ES-I3 (cell line): ENCODE results near the gene SEPTIN2.
A peak's percentile ranks its signal among the peaks of the same experiment; 100 is the strongest.
"Not testable (repeated sequence)": the region's sequence is repeated elsewhere in the genome, so short reads cannot be mapped to it uniquely, and the experiment has no call there.

Experiments
- H3K36me3 ChIP-seq: 2 replicates; pipeline ENCODE4 v1.6.1; 2013; ENCODE audit warnings: mild to moderate bottlenecking, low read length, control low read depth, moderate library complexity; ENCODE audit not compliant: insufficient read depth
- H3K4me1 ChIP-seq: 2 replicates; pipeline ENCODE4 v1.6.1; 2013; ENCODE audit warnings: mild to moderate bottlenecking, control low read depth, low read length; ENCODE audit not compliant: insufficient read depth
- H3K9ac ChIP-seq: 2 replicates; pipeline ENCODE4 v1.6.1; 2013; ENCODE audit warnings: low read depth, mild to moderate bottlenecking, low read length, moderate library complexity
- H3K9me3 ChIP-seq: 2 replicates; pipeline ENCODE4 v1.6.1; 2013; ENCODE audit warnings: mild to moderate bottlenecking, low read length, moderate library complexity; ENCODE audit not compliant: control insufficient read depth, insufficient read depth

SEPTIN2 gene

DNA sequence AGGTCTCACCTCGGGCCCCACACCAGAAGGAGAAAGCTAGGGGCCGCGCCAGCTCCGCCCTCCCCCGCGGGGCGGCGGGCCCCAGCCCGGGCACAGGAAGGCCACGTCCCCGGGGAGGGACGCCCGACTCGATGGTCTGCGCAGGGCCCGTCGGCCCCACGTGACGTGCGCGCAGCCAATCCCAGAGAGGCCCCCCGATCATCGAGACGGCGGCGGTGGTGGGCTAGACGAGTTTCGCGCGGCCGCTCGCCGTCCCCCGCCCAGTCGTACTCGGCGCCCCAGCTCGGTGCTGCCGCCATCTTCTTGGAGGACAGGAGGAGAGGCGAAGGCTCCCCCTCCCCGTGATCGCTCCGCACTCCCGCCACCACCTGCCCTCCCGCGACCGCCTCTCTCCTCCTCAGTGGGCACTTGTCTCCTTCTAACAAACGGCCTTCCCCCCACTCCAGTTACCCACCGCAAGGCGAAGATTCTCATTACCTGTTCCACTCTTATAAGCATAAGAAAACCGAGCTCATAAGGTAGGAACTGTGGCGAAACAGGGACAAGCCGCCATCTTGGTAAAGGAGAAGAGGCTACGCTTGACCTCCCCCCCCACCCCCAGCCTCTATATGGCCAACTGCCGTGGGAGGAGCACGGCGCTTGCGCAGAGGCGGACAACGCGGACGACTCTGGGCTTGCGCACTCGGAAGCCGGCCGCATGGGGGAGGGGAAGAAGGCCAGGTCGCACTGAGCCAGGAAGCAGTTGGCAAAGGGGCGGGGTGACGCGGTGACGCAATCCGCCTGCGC, 439 bp upstream of the SEPTIN2 start, which contains the start of gene HDLBP:
Gene HDLBP, minus strand, starts transcription at position 580 of the 786 bp plus-strand sequence. CDS start 48,803 bp downstream, outside the sequence.
- Histone ChIP-seq H3K9me3 (no peaks in the 10 kb centered on the region), H3K36me3 (no peaks in the 10 kb centered on the region; the same call in 1 of the 2 replicates), H3K9ac (peak within 1 kb of the TSS; percentile 100), H3K4me1 (peaks cover 31% of the 10 kb centered on the region)

DNA sequence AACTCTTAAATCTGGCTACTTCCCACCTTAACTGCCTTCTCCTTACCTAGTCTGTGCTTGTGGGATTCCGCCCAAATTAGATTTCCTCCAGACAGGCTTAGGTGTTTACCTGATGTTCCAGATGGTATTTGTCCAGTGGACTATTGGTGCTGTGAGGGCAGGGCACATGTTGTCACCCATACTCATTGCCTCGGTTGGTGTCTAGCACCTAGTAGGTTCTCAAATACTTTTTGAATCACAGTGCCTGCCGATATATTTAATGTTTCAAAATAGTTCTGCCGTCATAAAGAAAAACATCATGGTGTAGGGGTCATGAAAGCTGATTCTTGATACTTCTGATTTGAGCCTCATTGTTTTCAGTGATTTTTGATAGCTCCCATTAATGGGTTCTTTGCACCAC, 1.1 kb downstream of the SEPTIN2 start:
- Histone ChIP-seq H3K9me3 (no peaks in the 10 kb centered on the region), H3K4me1 (peaks cover 42% of the 10 kb centered on the region), H3K9ac (peak overlapping the region; percentile 93), H3K36me3 (no peaks in the 10 kb centered on the region; the same call in 1 of the 2 replicates)

DNA sequence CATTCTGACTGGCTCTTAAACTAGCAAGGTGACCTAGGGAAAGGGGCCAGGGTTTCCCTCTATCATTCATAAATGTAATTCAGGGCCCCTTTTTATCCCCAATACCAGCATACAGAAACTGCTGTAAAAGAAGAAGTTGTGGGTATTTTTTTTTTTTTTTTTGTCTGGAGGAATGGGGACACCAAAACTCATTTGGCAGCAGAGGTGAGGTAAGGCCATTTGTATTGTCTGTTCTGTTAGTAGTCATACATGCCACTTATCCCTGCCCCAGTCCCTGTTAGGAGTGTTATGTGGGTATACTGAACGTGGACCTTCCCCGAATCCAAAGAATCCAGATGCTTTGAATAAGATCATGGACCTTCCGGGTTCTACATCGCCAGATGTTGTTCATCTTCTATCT, 1.7 kb downstream of the SEPTIN2 start:
- Histone ChIP-seq H3K36me3 (no peaks in the 10 kb centered on the region; the same call in 1 of the 2 replicates), H3K9ac (peak overlapping the region; percentile 93)

DNA sequence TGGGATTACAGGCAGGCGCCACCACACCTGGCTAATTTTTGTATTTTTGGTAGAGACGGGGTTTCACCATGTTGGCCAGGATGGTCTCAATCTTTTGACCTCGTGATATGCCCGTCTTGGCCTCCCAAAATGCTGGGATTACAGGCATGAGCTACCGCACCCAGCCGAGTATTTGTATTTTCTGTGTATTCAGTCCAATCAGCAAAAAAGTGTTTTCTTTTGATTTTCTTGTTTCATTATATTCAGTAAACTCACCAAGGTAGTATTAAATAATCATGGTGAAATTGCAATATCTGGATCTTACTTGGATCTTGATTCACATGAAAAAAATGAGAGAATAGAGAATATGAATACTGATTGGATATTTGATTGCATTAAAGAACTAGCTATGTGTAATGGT, 3.1 kb downstream of the SEPTIN2 start:
- peaks cover 40% of the 10 kb centered on the region for H3K4me1 ChIP-seq
- H3K9me3 ChIP-seq, H3K36me3 ChIP-seq, H3K9ac ChIP-seq: not testable (repeated sequence)

More for the DNA sequence above, 1.7 kb downstream of the SEPTIN2 start:
- H3K4me1 ChIP-seq = peaks cover 41% of the 10 kb centered on the region
- H3K9me3 ChIP-seq = no peaks in the 10 kb centered on the region

DNA sequence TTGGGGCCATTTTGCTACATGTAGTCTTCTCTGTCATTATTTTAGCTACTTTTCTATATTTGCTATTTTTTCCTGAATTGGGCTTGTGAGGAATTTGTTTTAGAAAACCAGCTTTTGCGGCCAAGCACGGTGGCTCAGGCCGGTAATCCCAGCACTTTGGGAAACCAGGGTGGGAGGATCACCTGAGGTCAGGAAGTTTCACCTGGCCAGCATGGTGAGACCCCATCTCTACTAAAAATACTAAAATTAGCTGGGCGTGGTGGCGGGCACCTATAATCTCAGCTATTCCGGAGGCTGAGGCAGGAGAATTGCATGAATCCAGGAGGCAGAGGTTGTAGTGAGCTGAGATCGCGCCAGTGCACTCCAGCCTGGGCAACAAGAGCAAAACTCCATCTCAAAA, 4.7 kb downstream of the SEPTIN2 start:
- H3K4me1 ChIP-seq = peaks cover 39% of the 10 kb centered on the region
- H3K36me3 ChIP-seq = peaks cover 4% of the 10 kb centered on the region; the same call in 1 of the 2 replicates
- no peaks in the 10 kb centered on the region for H3K9me3 ChIP-seq
- no peak overlapping the region for H3K9ac ChIP-seq

DNA sequence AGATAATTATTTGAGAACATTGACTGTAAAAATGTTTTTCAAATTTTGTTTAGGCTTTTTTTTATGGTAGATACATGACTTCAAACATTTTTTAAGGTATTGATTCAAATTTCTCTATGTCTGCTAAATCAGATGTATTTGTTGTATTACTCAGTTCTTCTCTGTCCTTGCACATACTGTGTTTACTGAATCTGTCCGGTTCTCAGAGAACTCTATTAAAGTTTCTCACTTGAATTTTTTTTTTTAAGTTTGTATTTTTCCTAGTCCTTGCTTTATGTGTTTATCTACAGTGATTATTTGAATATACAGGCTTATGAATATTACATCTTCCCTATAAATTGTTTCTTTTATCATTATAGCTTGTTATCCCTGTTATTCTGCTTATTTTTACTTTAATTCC, 5.3 kb downstream of the SEPTIN2 start:
- no peaks in the 10 kb centered on the region for H3K9me3 ChIP-seq
- H3K4me1 ChIP-seq = peaks cover 39% of the 10 kb centered on the region
- no peak overlapping the region for H3K9ac ChIP-seq
- peaks cover 5% of the 10 kb centered on the region; the same call in 1 of the 2 replicates for H3K36me3 ChIP-seq

DNA sequence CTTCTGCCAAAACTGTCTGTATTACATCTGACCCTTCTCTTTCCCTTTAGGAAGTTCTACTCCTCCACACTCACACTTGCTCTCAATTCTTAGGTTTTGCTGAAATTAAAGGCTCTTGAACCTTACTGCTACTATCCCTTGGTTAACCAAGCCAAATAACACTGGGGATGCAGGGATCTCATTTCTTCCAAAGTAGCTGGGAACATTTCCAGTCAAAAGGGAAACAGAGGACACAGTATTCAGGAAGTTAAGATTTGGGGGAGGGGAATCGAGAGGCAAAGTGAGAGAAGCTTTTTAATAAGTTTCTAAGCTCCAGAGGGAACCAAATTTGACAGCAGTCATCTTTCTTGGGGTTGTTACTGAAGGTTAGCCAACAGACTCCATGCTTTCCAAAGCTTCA, 6.2 kb downstream of the SEPTIN2 start:
- H3K4me1 ChIP-seq = peaks cover 39% of the 10 kb centered on the region
- no peaks in the 10 kb centered on the region for H3K9me3 ChIP-seq
- H3K36me3 ChIP-seq = peaks cover 10% of the 10 kb centered on the region
- no peak overlapping the region for H3K9ac ChIP-seq

DNA sequence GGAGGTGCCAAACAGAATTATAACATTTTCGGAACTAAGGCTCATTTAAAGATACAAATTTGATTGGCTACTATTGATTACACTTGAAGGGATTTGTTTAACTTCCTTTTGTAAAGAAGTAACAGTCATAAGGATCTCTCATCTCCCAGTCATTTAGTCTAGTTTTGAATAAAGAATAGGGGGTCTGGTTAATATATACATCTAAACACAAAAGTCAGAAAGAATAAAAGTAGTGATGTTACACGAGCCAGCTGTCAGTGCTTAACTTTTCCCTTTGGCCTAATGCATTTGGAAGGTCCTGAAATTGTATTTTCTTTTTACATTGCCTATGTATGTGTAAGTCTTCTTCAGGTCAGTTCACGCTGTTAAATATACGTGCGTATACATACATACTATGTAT, 8.1 kb downstream of the SEPTIN2 start:
- Histone ChIP-seq H3K9ac (no peak overlapping the region), H3K9me3 (no peaks in the 10 kb centered on the region), H3K4me1 (peaks cover 25% of the 10 kb centered on the region), H3K36me3 (peaks cover 19% of the 10 kb centered on the region)

DNA sequence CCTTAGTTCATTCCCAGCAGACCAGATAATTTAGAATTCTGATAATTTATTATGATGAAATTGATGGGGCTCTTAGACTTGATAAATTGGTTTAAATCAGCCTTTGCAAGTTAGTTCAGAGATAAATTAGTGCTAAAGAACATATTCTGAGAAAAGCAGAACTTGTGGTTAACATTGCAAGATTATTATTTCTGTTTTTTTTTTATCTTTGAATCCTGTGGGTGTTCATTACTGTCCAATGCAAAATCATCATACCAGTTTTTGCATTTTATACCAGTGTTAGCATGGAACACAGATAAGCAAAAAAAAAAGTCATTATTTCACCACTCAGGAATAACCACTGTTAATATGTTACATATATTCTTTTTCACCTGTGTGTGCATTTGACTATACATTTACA, 9.1 kb downstream of the SEPTIN2 start:
- H3K36me3 ChIP-seq = peaks cover 19% of the 10 kb centered on the region
- H3K9ac ChIP-seq = no peak overlapping the region
- no peaks in the 10 kb centered on the region for H3K9me3 ChIP-seq
- peaks cover 23% of the 10 kb centered on the region for H3K4me1 ChIP-seq

DNA sequence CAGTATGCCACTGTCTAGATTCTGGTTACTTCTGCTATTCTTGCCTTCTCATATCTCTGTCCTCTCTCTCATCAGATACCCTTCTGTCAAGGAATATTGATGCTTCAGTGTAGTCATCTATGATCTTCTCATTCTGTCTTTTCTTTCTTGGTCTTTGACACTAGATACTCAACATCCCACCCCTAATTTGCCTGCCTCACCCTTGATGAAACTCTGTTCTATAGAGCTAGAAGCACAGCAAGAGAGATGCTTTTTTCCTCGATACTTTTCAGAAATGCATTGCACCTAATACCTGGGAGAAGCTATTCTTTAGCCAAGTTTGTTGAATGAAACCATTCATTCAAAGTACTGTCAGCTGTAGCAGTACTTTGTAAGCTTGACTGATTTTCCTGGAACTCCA, 9.5 kb downstream of the SEPTIN2 start:
- Histone ChIP-seq H3K4me1 (peaks cover 21% of the 10 kb centered on the region), H3K9me3 (no peaks in the 10 kb centered on the region), H3K9ac (no peak overlapping the region), H3K36me3 (peaks cover 22% of the 10 kb centered on the region)

DNA sequence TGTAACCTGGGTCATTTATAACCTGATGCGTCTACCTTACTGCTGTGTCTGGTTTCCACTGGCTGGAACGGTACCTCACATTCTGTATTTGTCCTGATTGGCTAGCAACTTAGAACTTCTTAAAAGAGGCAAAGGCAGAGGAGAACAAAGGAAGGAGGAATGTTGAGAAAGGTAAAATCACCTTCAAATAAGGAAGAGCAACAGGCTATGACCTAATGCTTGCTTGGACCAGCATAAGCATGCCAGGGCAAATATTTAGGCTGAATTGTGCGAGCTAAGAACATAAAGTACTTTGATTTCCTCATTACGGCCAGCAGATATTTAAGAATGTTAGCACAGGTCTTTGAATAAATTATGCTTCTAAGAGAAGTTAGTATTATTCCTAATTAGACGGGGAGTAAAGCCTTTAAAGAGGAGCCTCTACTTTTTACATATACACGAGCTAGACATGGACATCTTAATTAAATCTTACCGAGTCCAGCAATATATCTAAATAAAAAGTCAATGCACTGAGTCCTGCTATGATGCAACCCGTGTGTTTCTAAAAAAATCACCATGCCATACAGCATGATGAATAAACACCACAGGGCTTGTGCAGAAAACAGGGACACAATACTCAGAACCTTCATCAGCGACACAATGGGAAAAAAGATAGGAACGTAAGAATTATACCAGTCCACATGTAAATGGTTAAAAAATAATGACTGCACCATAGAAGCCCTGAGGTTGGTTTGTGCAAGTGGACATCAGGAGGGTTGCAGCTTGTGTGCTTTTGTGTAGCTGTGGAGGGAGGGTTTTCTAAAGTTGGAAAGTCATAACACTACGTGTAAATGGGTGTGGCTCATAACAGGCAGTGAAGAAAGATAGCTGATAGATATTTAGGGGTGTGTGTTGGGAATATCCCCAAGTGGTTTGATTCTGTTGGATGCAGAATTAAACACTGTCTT, 14.2 kb downstream of the SEPTIN2 start:
- Histone ChIP-seq H3K4me1 (peaks cover 4% of the 10 kb centered on the region; the same call in 1 of the 2 replicates), H3K36me3 (peaks cover 30% of the 10 kb centered on the region)

DNA sequence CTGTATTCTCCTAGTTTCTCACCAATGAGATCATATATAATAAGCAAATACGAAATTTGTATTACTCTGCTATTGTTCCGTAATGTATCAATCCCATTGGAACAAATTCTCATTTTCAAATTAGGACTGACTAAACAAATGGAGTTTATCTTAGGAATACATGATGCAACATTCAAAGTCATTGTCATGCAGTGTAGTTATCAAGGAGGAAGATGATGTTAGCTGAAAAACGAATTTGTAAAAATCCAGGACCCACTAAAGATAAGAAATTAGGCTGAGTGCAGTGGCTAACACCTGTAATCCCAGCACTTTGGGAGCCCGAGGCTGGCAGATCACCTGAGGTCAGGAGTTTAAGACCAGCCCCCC, 14.9 kb downstream of the SEPTIN2 start:
- no peak overlapping the region for H3K9ac ChIP-seq
- peaks cover 30% of the 10 kb centered on the region for H3K36me3 ChIP-seq
- no peaks in the 10 kb centered on the region for H3K9me3 ChIP-seq
- peaks cover 4% of the 10 kb centered on the region; the same call in 1 of the 2 replicates for H3K4me1 ChIP-seq

More for the DNA sequence above, 14.2 kb downstream of the SEPTIN2 start:
- Histone ChIP-seq H3K9ac (no peak overlapping the region), H3K9me3 (no peaks in the 10 kb centered on the region)

DNA sequence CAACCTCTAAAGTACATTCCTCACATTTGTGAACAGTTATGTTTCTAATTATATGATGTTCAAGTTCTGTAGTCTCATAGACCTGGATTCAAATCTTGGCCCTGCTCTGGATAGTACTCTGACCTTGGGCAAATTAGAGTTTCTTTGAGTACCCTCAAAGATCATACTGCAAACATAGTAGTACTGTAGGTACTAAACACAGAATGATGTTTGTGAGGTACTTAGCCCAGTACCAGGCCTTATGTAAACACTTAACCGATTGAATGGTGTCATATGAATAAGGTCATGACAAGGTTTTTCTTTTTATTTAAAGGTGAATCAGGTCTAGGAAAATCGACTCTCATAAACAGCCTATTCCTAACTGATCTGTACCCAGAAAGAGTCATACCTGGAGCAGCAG, 19.1 kb downstream of the SEPTIN2 start:
- Histone ChIP-seq H3K36me3 (peaks cover 28% of the 10 kb centered on the region), H3K9me3 (no peaks in the 10 kb centered on the region), H3K4me1 (peaks cover 4% of the 10 kb centered on the region; the same call in 1 of the 2 replicates), H3K9ac (no peak overlapping the region)

DNA sequence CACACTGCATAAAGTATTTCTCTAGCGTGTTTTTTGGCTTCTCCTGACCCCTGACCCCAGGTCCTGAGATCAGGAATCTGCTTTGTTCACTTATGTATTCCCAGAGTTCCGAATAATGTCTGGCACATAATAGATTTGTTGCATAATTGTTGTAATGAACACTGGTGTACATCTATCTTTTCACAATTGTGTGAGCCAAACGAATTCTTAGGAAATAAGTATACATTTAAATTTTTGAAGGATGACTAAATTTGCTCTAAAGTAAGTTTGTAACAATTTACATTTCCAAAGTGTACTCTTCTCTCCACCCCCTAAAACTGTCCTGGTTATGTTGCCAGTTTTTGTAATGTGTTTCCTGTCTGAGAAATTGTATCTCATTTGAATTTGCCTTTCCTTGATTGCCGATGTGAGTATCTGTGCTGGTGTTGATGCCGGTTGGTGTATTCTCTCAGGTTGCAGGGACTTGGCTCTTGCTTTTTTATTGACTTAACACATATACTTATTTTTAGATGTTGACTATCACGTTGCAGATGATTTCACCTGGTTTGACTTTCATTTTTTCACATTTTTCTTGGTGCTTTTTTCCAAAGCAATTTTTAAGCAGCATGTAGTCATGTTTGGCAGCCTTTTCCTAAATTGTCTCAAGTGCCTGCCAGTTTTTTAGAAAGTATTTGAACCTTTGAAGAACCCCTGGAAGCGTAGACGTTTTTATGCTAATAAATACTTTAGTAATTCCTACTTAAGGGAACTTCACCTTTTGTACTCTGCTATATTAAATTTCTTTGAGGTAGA, 24.3 kb downstream of the SEPTIN2 start:
- H3K4me1 ChIP-seq = no peaks in the 10 kb centered on the region
- peaks cover 53% of the 10 kb centered on the region for H3K36me3 ChIP-seq
- H3K9ac ChIP-seq = no peak overlapping the region
- H3K9me3 ChIP-seq = no peaks in the 10 kb centered on the region
